WTC11 (cell line): ENCODE measurements around the gene EIF1AY. TPM values are rescaled to one million over a fixed set of nuclear protein-coding genes. Genes with fewer than 3 reads are reported as not detected.

ENCODE experiments used
- ATAC-seq: fragments of 200-7000 bp; cut with Tn5 transposase; 2 replicates; pipeline ENCODE4 v1.10.0; 2021; ENCODE audit warnings: mild to moderate bottlenecking, moderate library complexity
- CTCF ChIA-PET: fragments of 300-600 bp; sonication (Branson Sonifier 250); formaldehyde crosslinking; loops from one replicate; lab custom pipeline; 2021; ENCODE audit warnings: antibody characterized with exemption; lab: Charles Lee
- POLR2A ChIA-PET: fragments of 350-600 bp; sonication (Branson Sonifier 250); formaldehyde crosslinking; loops from one replicate; lab custom pipeline; 2021; ENCODE audit warnings: antibody characterized with exemption; lab: Charles Lee
- DNase-seq: peaks from one replicate; pipeline ENCODE4 v3.0.0; 2021; ENCODE audit warnings: low spot score
- H3K27ac Mint-ChIP-seq: 2 replicates; pipeline ENCODE4 v1.8.0; 2021; ENCODE audit warnings: mixed read lengths
- H3K27me3 Mint-ChIP-seq: 2 replicates; pipeline ENCODE4 v1.8.0; 2021; ENCODE audit warnings: low read depth, mild to moderate bottlenecking, moderate library complexity, mixed read lengths
- H3K36me3 Mint-ChIP-seq: 2 replicates; pipeline ENCODE4 v1.8.0; 2021; ENCODE audit warnings: mixed read lengths
- H3K4me1 Mint-ChIP-seq: 2 replicates; pipeline ENCODE4 v1.8.0; 2022; ENCODE audit warnings: mixed read lengths
- H3K4me3 Mint-ChIP-seq: 2 replicates; pipeline ENCODE4 v1.8.0; 2021; ENCODE audit warnings: mild to moderate bottlenecking, moderate library complexity, mixed read lengths
- H3K9me3 Mint-ChIP-seq: 2 replicates; pipeline ENCODE4 v1.8.0; 2021; ENCODE audit warnings: mixed read lengths
- E2F4 ChIP-seq: sonication (generic); formaldehyde crosslinking; IDR thresholded peaks from 2 replicates; pipeline ENCODE4 v1.8.1; 2022; ENCODE audit warnings: low read depth, mild to moderate bottlenecking, moderate library complexity, missing genetic modification reagents, borderline replicate concordance
- ELF4 ChIP-seq: sonication (generic); formaldehyde crosslinking; IDR thresholded peaks from 2 replicates; pipeline ENCODE4 v1.8.1; 2022; ENCODE audit warnings: low read depth, mild to moderate bottlenecking, moderate library complexity, missing genetic modification reagents
- EMX1 ChIP-seq: fragments of 250-450 bp; sonication (Bioruptor Pico); IDR thresholded peaks from 2 replicates; pipeline ENCODE4 v1.8.0; 2021; ENCODE audit warnings: mild to moderate bottlenecking
- ERG ChIP-seq: fragments of 250-450 bp; sonication (Bioruptor Pico); IDR thresholded peaks from 2 replicates; pipeline ENCODE4 v1.8.0; 2021; ENCODE audit warnings: mild to moderate bottlenecking
- FOXJ3 ChIP-seq: sonication (generic); formaldehyde crosslinking; IDR thresholded peaks from 2 replicates; pipeline ENCODE4 v1.9.0; 2021; ENCODE audit warnings: missing genetic modification reagents, mild to moderate bottlenecking, borderline replicate concordance
- GTF2I ChIP-seq: fragments of 250-450 bp; sonication (Bioruptor Pico); conservative IDR thresholded peaks from 2 replicates; pipeline ENCODE4 v1.4.0; 2021; ENCODE audit warnings: mild to moderate bottlenecking
- JAZF1 ChIP-seq: fragments of 250-450 bp; sonication (Bioruptor Pico); IDR thresholded peaks from 2 replicates; pipeline ENCODE4 v1.9.0; 2021; ENCODE audit warnings: moderate library complexity, mild to moderate bottlenecking, inconsistent platforms
- KAT7 ChIP-seq: sonication (generic); formaldehyde crosslinking; IDR thresholded peaks from 2 replicates; pipeline ENCODE4 v1.8.1; 2023; ENCODE audit warnings: missing genetic modification reagents, mild to moderate bottlenecking, borderline replicate concordance
- NFE2L1 ChIP-seq: sonication (generic); formaldehyde crosslinking; IDR thresholded peaks from 2 replicates; pipeline ENCODE4 v1.8.1; 2023; ENCODE audit warnings: missing genetic modification reagents
- RELA ChIP-seq: sonication (generic); formaldehyde crosslinking; IDR thresholded peaks from 2 replicates; pipeline ENCODE4 v1.8.1; 2022; ENCODE audit warnings: missing genetic modification reagents, mild to moderate bottlenecking, borderline replicate concordance
- SOX15 ChIP-seq: fragments of 250-450 bp; sonication (Bioruptor Pico); IDR thresholded peaks from 2 replicates; pipeline ENCODE4 v1.9.0; 2021; ENCODE audit warnings: mild to moderate bottlenecking
- SP1 ChIP-seq: sonication (generic); formaldehyde crosslinking; conservative IDR thresholded peaks from 2 replicates; pipeline ENCODE4 v1.8.1; 2022; ENCODE audit warnings: missing genetic modification reagents
- USF1 ChIP-seq: sonication (generic); formaldehyde crosslinking; IDR thresholded peaks from 2 replicates; pipeline ENCODE4 v1.8.0; 2022; ENCODE audit warnings: mild to moderate bottlenecking, missing genetic modification reagents
- ZBTB21 ChIP-seq: sonication (generic); formaldehyde crosslinking; IDR thresholded peaks from 2 replicates; pipeline ENCODE4 v1.8.1; 2023; ENCODE audit warnings: mild to moderate bottlenecking, missing genetic modification reagents, borderline replicate concordance
- ZNF232 ChIP-seq: sonication (generic); formaldehyde crosslinking; IDR thresholded peaks from 2 replicates; pipeline ENCODE4 v1.8.0; 2022; ENCODE audit warnings: mild to moderate bottlenecking, missing genetic modification reagents
- total RNA-seq: library from RNA; stranded (reverse); gene quantifications from 3 replicates; pipeline ENCODE4 v1.2.3, GENCODE V29; 2021
- TF ChIP-seq, protein P1 (sequence below): sonication (generic); formaldehyde crosslinking; IDR thresholded peaks from 2 replicates; pipeline ENCODE4 v1.8.0; 2023; ENCODE audit warnings: missing genetic modification reagents, mild to moderate bottlenecking, borderline replicate concordance
- TF ChIP-seq, protein P2 (sequence below): sonication (generic); formaldehyde crosslinking; IDR thresholded peaks from 2 replicates; pipeline ENCODE4 v1.8.0; 2022; ENCODE audit warnings: mild to moderate bottlenecking, missing genetic modification reagents
- TF ChIP-seq, protein P3 (sequence below): fragments of 200-600 bp; IDR thresholded peaks from 2 replicates; pipeline ENCODE4 v1.8.0; 2022; ENCODE audit warnings: antibody characterized with exemption
- TF ChIP-seq, protein P4 (sequence below): sonication (generic); formaldehyde crosslinking; IDR thresholded peaks from 2 replicates; pipeline ENCODE4 v1.8.1; 2023; ENCODE audit warnings: mild to moderate bottlenecking, missing genetic modification reagents, borderline replicate concordance

EIF1AY gene
- total RNA-seq, 1 experiment from 2014 or later, result 25.2 TPM

DNA sequence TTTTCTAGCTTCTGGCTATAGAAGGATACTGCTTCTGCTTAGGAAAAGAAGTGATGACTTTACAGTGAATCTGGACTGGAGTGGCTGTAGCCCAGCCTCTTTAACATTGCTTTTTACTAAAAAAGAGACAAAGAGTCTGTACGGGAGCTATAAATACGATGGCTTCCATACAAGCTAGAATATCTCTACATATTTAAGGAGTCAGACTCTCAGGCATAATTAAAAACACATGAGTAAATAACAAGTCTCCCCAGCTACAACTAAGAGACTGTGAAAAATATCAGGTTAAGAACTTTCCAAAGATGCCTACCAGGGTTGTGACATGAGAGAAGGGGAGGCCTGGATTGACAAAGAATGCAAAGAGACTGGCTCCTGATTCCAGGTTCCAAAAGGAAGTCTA is 19.8 kb upstream of the EIF1AY start:
- ATAC-seq (no peak), DNase-seq (no peak)
- Mint-ChIP-seq H3K9me3 (peaks cover 17% of the 10 kb centered on the region), H3K27me3 (peaks cover 3% of the 10 kb centered on the region; the same call in 1 of the 2 replicates), H3K4me3 (no peak overlapping the region), H3K4me1 (no peaks in the 10 kb centered on the region), H3K36me3 (peaks cover 4% of the 10 kb centered on the region; the same call in 1 of the 2 replicates), H3K27ac (no peak overlapping the region)
- ChIA-PET POLR2A (no interaction called here), CTCF (no interaction called here)
- TF ChIP-seq GTF2I (CRISPR knock-in tag) (no peak), ZNF232 (CRISPR knock-in tag) (no peak), SOX15 (CRISPR knock-in tag) (no peak), E2F4 (CRISPR knock-in tag) (no peak), ERG (no peak), ELF4 (no peak), EMX1 (CRISPR knock-in tag) (no peak), KAT7 (CRISPR knock-in tag) (no peak), FOXJ3 (CRISPR knock-in tag) (no peak), SP1 (no peak), RELA (CRISPR knock-in tag) (no peak), NFE2L1 (CRISPR knock-in tag) (no peak)
- TF ChIP-seq, protein P1, sequence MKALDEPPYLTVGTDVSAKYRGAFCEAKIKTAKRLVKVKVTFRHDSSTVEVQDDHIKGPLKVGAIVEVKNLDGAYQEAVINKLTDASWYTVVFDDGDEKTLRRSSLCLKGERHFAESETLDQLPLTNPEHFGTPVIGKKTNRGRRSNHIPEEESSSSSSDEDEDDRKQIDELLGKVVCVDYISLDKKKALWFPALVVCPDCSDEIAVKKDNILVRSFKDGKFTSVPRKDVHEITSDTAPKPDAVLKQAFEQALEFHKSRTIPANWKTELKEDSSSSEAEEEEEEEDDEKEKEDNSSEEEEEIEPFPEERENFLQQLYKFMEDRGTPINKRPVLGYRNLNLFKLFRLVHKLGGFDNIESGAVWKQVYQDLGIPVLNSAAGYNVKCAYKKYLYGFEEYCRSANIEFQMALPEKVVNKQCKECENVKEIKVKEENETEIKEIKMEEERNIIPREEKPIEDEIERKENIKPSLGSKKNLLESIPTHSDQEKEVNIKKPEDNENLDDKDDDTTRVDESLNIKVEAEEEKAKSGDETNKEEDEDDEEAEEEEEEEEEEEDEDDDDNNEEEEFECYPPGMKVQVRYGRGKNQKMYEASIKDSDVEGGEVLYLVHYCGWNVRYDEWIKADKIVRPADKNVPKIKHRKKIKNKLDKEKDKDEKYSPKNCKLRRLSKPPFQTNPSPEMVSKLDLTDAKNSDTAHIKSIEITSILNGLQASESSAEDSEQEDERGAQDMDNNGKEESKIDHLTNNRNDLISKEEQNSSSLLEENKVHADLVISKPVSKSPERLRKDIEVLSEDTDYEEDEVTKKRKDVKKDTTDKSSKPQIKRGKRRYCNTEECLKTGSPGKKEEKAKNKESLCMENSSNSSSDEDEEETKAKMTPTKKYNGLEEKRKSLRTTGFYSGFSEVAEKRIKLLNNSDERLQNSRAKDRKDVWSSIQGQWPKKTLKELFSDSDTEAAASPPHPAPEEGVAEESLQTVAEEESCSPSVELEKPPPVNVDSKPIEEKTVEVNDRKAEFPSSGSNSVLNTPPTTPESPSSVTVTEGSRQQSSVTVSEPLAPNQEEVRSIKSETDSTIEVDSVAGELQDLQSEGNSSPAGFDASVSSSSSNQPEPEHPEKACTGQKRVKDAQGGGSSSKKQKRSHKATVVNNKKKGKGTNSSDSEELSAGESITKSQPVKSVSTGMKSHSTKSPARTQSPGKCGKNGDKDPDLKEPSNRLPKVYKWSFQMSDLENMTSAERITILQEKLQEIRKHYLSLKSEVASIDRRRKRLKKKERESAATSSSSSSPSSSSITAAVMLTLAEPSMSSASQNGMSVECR, result no peak

GRCh38 chrY:20558677-20559076 is 16.9 kb upstream of the EIF1AY start:
- DNase-seq, result no peak
- POLR2A ChIA-PET, result no interaction called here
- no peak overlapping the region for H3K4me3 Mint-ChIP-seq
- peaks cover 21% of the 10 kb centered on the region for H3K9me3 Mint-ChIP-seq
- CTCF ChIA-PET, result no interaction called here
- H3K4me1 Mint-ChIP-seq, result no peaks in the 10 kb centered on the region
- ATAC-seq, result no peak
- H3K27ac Mint-ChIP-seq, result no peak overlapping the region
- H3K36me3 Mint-ChIP-seq, result peaks cover 1% of the 10 kb centered on the region; the same call in 1 of the 2 replicates
- H3K27me3 Mint-ChIP-seq, result peaks cover 3% of the 10 kb centered on the region; the same call in 1 of the 2 replicates
- no peak for TF ChIP-seq ZBTB21 (CRISPR knock-in tag)
- TF ChIP-seq USF1 (CRISPR knock-in tag), result no peak
- TF ChIP-seq, protein P2, sequence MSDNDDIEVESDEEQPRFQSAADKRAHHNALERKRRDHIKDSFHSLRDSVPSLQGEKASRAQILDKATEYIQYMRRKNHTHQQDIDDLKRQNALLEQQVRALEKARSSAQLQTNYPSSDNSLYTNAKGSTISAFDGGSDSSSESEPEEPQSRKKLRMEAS, result no peak
- TF ChIP-seq JAZF1 (CRISPR knock-in tag), result no peak
- TF ChIP-seq, protein P3, sequence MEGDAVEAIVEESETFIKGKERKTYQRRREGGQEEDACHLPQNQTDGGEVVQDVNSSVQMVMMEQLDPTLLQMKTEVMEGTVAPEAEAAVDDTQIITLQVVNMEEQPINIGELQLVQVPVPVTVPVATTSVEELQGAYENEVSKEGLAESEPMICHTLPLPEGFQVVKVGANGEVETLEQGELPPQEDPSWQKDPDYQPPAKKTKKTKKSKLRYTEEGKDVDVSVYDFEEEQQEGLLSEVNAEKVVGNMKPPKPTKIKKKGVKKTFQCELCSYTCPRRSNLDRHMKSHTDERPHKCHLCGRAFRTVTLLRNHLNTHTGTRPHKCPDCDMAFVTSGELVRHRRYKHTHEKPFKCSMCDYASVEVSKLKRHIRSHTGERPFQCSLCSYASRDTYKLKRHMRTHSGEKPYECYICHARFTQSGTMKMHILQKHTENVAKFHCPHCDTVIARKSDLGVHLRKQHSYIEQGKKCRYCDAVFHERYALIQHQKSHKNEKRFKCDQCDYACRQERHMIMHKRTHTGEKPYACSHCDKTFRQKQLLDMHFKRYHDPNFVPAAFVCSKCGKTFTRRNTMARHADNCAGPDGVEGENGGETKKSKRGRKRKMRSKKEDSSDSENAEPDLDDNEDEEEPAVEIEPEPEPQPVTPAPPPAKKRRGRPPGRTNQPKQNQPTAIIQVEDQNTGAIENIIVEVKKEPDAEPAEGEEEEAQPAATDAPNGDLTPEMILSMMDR, result no peak
- TF ChIP-seq EMX1 (CRISPR knock-in tag), result no peak
- TF ChIP-seq, protein P4, sequence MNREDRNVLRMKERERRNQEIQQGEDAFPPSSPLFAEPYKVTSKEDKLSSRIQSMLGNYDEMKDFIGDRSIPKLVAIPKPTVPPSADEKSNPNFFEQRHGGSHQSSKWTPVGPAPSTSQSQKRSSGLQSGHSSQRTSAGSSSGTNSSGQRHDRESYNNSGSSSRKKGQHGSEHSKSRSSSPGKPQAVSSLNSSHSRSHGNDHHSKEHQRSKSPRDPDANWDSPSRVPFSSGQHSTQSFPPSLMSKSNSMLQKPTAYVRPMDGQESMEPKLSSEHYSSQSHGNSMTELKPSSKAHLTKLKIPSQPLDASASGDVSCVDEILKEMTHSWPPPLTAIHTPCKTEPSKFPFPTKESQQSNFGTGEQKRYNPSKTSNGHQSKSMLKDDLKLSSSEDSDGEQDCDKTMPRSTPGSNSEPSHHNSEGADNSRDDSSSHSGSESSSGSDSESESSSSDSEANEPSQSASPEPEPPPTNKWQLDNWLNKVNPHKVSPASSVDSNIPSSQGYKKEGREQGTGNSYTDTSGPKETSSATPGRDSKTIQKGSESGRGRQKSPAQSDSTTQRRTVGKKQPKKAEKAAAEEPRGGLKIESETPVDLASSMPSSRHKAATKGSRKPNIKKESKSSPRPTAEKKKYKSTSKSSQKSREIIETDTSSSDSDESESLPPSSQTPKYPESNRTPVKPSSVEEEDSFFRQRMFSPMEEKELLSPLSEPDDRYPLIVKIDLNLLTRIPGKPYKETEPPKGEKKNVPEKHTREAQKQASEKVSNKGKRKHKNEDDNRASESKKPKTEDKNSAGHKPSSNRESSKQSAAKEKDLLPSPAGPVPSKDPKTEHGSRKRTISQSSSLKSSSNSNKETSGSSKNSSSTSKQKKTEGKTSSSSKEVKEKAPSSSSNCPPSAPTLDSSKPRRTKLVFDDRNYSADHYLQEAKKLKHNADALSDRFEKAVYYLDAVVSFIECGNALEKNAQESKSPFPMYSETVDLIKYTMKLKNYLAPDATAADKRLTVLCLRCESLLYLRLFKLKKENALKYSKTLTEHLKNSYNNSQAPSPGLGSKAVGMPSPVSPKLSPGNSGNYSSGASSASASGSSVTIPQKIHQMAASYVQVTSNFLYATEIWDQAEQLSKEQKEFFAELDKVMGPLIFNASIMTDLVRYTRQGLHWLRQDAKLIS (CRISPR knock-in tag), result no peak
